CD14-positive monocyte (primary cell): ENCODE measurements around the gene ZNF234. TPM values are rescaled to one million over a fixed set of nuclear protein-coding genes. Genes with fewer than 3 reads are reported as not detected.

Source experiments
- DNase-seq, 3 donors: peaks; one replicate each; pipeline ENCODE4 v3.0.0-alpha.2; 2011 to 2022
- H2AFZ ChIP-seq: 2 replicates; pipeline ENCODE4 v1.6.0; 2012; ENCODE audit warnings: mild to moderate bottlenecking, low read depth, low read length, inconsistent platforms; ENCODE audit not compliant: insufficient read depth, poor library complexity, severe bottlenecking
- H3K27ac ChIP-seq, 2 donors: 1 replicate in 1 of 2; 2 replicates in 1 of 2; pipeline ENCODE4 v1.5.1; 2012 to 2013; ENCODE audit warnings: low read length in 2 of 2, control low read depth in 1 of 2, inconsistent platforms in 1 of 2, low read depth in 1 of 2, mild to moderate bottlenecking in 1 of 2
- H3K27me3 ChIP-seq, 2 donors: one replicate each; pipeline versions ENCODE4 v1.6.0 to v1.6.1; 2011 to 2013; ENCODE audit warnings: low read length in 2 of 2; ENCODE audit not compliant: control insufficient read depth in 2 of 2, insufficient read depth in 2 of 2
- H3K36me3 ChIP-seq, 2 donors: replicated peaks in 1 of 2; 1 replicate in 1 of 2; 2 replicates in 1 of 2; pipeline versions ENCODE4 v1.5.1 to v1.6.1; 2012 to 2013; ENCODE audit warnings: low read length in 2 of 2, control low read depth in 1 of 2, inconsistent platforms in 1 of 2, mild to moderate bottlenecking in 1 of 2; ENCODE audit not compliant: insufficient read depth in 2 of 2, control insufficient read depth in 1 of 2
- H3K4me1 ChIP-seq, 2 donors: 1 replicate in 1 of 2; 2 replicates in 1 of 2; pipeline versions ENCODE4 v1.5.1 to v1.6.1; 2012 to 2013; ENCODE audit warnings: low read length in 2 of 2, control low read depth in 1 of 2, inconsistent platforms in 1 of 2, mild to moderate bottlenecking in 1 of 2, moderate library complexity in 1 of 2; ENCODE audit not compliant: insufficient read depth in 2 of 2, control insufficient read depth in 1 of 2
- H3K4me2 ChIP-seq: replicated peaks from 2 replicates; pipeline ENCODE3; 2012; ENCODE audit warnings: low read length, moderate library complexity, mild to moderate bottlenecking; ENCODE audit not compliant: poor library complexity, severe bottlenecking; ENCODE audit errors: extremely low read depth
- H3K4me3 ChIP-seq, 3 experiments: fragments of 200-600 bp in 1 of 3; sonication (generic) in 1 of 3; replicated peaks in 1 of 3; 1 replicate in 2 of 3; 2 replicates in 1 of 3; pipeline ENCODE4 v1.5.1; 2011 to 2013; ENCODE audit warnings: low read length in 3 of 3, mild to moderate bottlenecking in 3 of 3, control low read depth in 2 of 3, low read depth in 2 of 3, inconsistent platforms in 1 of 3, moderate library complexity in 1 of 3
- H3K79me2 ChIP-seq: 2 replicates; pipeline ENCODE4 v1.6.0; 2012; ENCODE audit warnings: mild to moderate bottlenecking, control low read depth, inconsistent platforms, low read length, moderate library complexity; ENCODE audit not compliant: insufficient read depth
- H3K9ac ChIP-seq: 2 replicates; pipeline ENCODE4 v1.6.0; 2017; ENCODE audit warnings: low read length, mild to moderate bottlenecking; ENCODE audit not compliant: insufficient read depth, poor library complexity, severe bottlenecking
- H3K9me3 ChIP-seq, 2 donors: replicated peaks in 1 of 2; 1 replicate in 1 of 2; 2 replicates in 1 of 2; pipeline versions ENCODE4 v1.5.1 to v1.6.1; 2012 to 2013; ENCODE audit warnings: low read length in 2 of 2, control low read depth in 1 of 2; ENCODE audit not compliant: control insufficient read depth in 1 of 2, insufficient read depth in 1 of 2
- H4K20me1 ChIP-seq: 2 replicates; pipeline ENCODE4 v1.6.0; 2012; ENCODE audit warnings: mild to moderate bottlenecking, low read length, control low read depth, moderate library complexity; ENCODE audit not compliant: insufficient read depth
- H3K27ac Mint-ChIP-seq, 7 donors: one replicate each; pipeline ENCODE4 v1.8.0; 2020; ENCODE audit warnings: mild to moderate bottlenecking in 7 of 7, mixed read lengths in 7 of 7, moderate library complexity in 6 of 7, inconsistent platforms in 2 of 7
- H3K27me3 Mint-ChIP-seq, 3 donors: one replicate each; pipeline ENCODE4 v1.8.0; 2021 to 2022; ENCODE audit warnings: low read depth in 3 of 3, mild to moderate bottlenecking in 3 of 3, mixed read lengths in 3 of 3, moderate library complexity in 3 of 3, inconsistent platforms in 1 of 3
- H3K36me3 Mint-ChIP-seq, 2 donors: one replicate each; pipeline ENCODE4 v1.8.0; 2020; ENCODE audit warnings: mixed read lengths in 2 of 2, inconsistent platforms in 1 of 2, mild to moderate bottlenecking in 1 of 2
- H3K4me1 Mint-ChIP-seq: one replicate; pipeline ENCODE4 v1.8.0; 2020; ENCODE audit warnings: mild to moderate bottlenecking, mixed read lengths
- H3K4me3 Mint-ChIP-seq, 2 donors: one replicate each; pipeline ENCODE4 v1.8.0; 2020; ENCODE audit warnings: mild to moderate bottlenecking in 2 of 2, mixed read lengths in 2 of 2, moderate library complexity in 1 of 2
- H3K9me3 Mint-ChIP-seq, 7 donors: one replicate each; pipeline ENCODE4 v1.8.0; 2020 to 2022; ENCODE audit warnings: mixed read lengths in 7 of 7, mild to moderate bottlenecking in 6 of 7, moderate library complexity in 6 of 7, inconsistent platforms in 2 of 7
- CTCF ChIP-seq: fragments of 200-600 bp; IDR thresholded peaks from one replicate; pipeline ENCODE4 v1.8.0; 2022; ENCODE audit warnings: antibody characterized with exemption, mild to moderate bottlenecking
- WGBS: methylation state at CpG from one replicate; pipeline ENCODE4 v1.1.5; 2013; ENCODE audit warnings: missing lambda C conversion rate; ENCODE audit not compliant: insufficient coverage; 5-methylcytosine and 5-hydroxymethylcytosine counted together
- intact Hi-C, 2 donors: fragments of 100-400 bp; cut with micrococcal nuclease; formaldehyde crosslinking; loops; one replicate each; pipeline versions ENCODE4 v1.15.0 to v1.15.1; 2023
- polyA plus RNA-seq, 3 donors: library from polyadenylated mRNA; depleted of rRNA in 1 of 3; unstranded in 2 of 3; stranded (reverse) in 1 of 3; fragments of 300-500 nt in 2 of 3; fragments of >200 nt in 1 of 3; fragmentation: Illumina TruSeq in 2 of 3; gene quantifications; 1 replicate in 2 of 3; 2 replicates in 1 of 3; pipeline ENCODE4 v1.2.3, GENCODE V29; 2012 to 2021

ZNF234 gene
- polyA plus RNA-seq, 3 donors: 0.73 to 2.3 (median 2.2) TPM

GRCh38 chr19:44131955-44132354 lies 9.4 kb upstream of the ZNF234 start:
- H3K27ac Mint-ChIP-seq: no peak overlapping the region
- no CpG with 5 or more reads among the region's 5 CpGs for whole genome bisulfite sequencing
- H3K36me3 Mint-ChIP-seq: peaks cover 27 to 34% of the 10 kb centered on the region in 2 donors
- H2AFZ ChIP-seq: no peak overlapping the region
- no peaks in the 10 kb centered on the region for H3K79me2 ChIP-seq
- peaks cover 27 to 55% of the 10 kb centered on the region in 2 donors for H3K36me3 ChIP-seq
- H3K27me3 ChIP-seq: no peaks in the 10 kb centered on the region
- H3K4me3 ChIP-seq: peak overlapping the region in 1 of 3 experiments; percentile 12
- no peak overlapping the region for H3K4me3 Mint-ChIP-seq
- no peak for DNase-seq
- no peak overlapping the region for H3K4me2 ChIP-seq
- H3K27me3 Mint-ChIP-seq: peaks cover 0 to 4% (median 0%) of the 10 kb centered on the region in 3 donors
- no peaks in the 10 kb centered on the region for H3K4me1 ChIP-seq
- no peaks in the 10 kb centered on the region for H4K20me1 ChIP-seq
- intact Hi-C loops: no loop called here
- no peak overlapping the region for H3K27ac ChIP-seq
- peaks cover 21 to 55% (median 45%) of the 10 kb centered on the region in 7 donors for H3K9me3 Mint-ChIP-seq
- H3K9ac ChIP-seq: no peak overlapping the region
- peaks cover 34 to 95% of the 10 kb centered on the region in 2 donors for H3K9me3 ChIP-seq
- no peak for TF ChIP-seq CTCF
- no peaks in the 10 kb centered on the region for H3K4me1 Mint-ChIP-seq

- Mint-ChIP-seq H3K4me3 (peak overlapping the region; percentile 98 to 99), H3K27ac (peak overlapping the region in 2 of 7 donors; percentile 63 to 93), H3K9me3 (peaks cover 0 to 16% (median 8%) of the 10 kb centered on the region in 7 donors), H3K27me3 (peaks cover 0 to 2% (median under 1%) of the 10 kb centered on the region in 3 donors), H3K4me1 (peaks cover 17% of the 10 kb centered on the region), H3K36me3 (peaks cover 23 to 28% of the 10 kb centered on the region in 2 donors)
- WGBS: 6% methylated on average over 10 of the region's 13 CpGs
- H3K79me2 ChIP-seq: peaks cover 5% of the 10 kb centered on the region
- peak overlapping the region; percentile 71 to 97 (median 81) for H3K4me3 ChIP-seq
- peaks cover 11 to 31% of the 10 kb centered on the region in 2 donors for H3K36me3 ChIP-seq
- intact Hi-C loops: no loop called here
- peak overlapping the region in 1 of 2 donors; percentile 67 for H3K27ac ChIP-seq
- TF ChIP-seq CTCF: no peak
- no peaks in the 10 kb centered on the region for H4K20me1 ChIP-seq
- H3K4me1 ChIP-seq: peaks cover 13 to 17% of the 10 kb centered on the region in 2 donors
- peak overlapping the region; percentile 86 for H3K4me2 ChIP-seq
- H3K9me3 ChIP-seq: no peaks in the 10 kb centered on the region
- peak overlapping the region; percentile 77 for H3K9ac ChIP-seq
- DNase-seq: no peak
- H2AFZ ChIP-seq: peak overlapping the region; percentile 98
- H3K27me3 ChIP-seq: no peaks in the 10 kb centered on the region
Measured at GRCh38 chr19:44142059-44142433, 692 bp downstream of the ZNF234 start.
